ENCODE data around the gene STAC2. TPM values are rescaled to one million over a fixed set of nuclear protein-coding genes. Genes with fewer than 3 reads are reported as not detected.

Gene STAC2
- total and polyA plus RNA-seq, 2 of the 13 experiments (the other 11 are each of a cell fraction or from before 2014, with no cell fraction given) = not detected

- peak; percentile 17; the same call in 1 of the 2 replicates for TF ChIP-seq ZKSCAN8 (CRISPR knock-in tag; IDR thresholded peaks at IDR 0.05; ENCODE audit: borderline replicate concordance)
- TF ChIP-seq CBX1 (IDR thresholded peaks at IDR 0.05; ENCODE audit: low read depth) = no peak
- peak; percentile 98 for TF ChIP-seq ZFX (CRISPR knock-in tag; IDR thresholded peaks at IDR 0.05; ENCODE audit: low read depth)
- peak; percentile 81; the same call in 1 of the 2 replicates for TF ChIP-seq HIVEP1 (CRISPR knock-in tag; IDR thresholded peaks at IDR 0.05)
- peak; percentile 93 for TF ChIP-seq ZNF709 (CRISPR knock-in tag; IDR thresholded peaks at IDR 0.05)
- TF ChIP-seq U2AF2 (IDR thresholded peaks at IDR 0.05; ENCODE audit: low read depth, low read length) = peak; percentile 91
- no peak for TF ChIP-seq SP140L (CRISPR knock-in tag; IDR thresholded peaks at IDR 0.05; ENCODE audit: borderline replicate concordance)
- TF ChIP-seq ZBTB20 (CRISPR knock-in tag; IDR thresholded peaks at IDR 0.05; ENCODE audit: borderline replicate concordance, low read depth) = no peak; the same call in 1 of the 2 replicates
- TF ChIP-seq ETS1 (CRISPR knock-in tag; IDR thresholded peaks at IDR 0.05) = no peak; the same call in 1 of the 2 replicates
- TF ChIP-seq CREB1 (IDR thresholded peaks at IDR 0.05) = no peak; the same call in 1 of the 2 replicates
- no peak; the same call in 1 of the 2 replicates for TF ChIP-seq CREB1 (CRISPR knock-in tag; IDR thresholded peaks at IDR 0.05)
- TF ChIP-seq ZNF556 (CRISPR knock-in tag; IDR thresholded peaks at IDR 0.05; ENCODE audit: borderline replicate concordance) = peak; percentile 58
- TF ChIP-seq ZIK1 (CRISPR knock-in tag; IDR thresholded peaks at IDR 0.05; ENCODE audit: borderline replicate concordance, low read depth) = peak; percentile 91; the same call in 1 of the 2 replicates
- TF ChIP-seq ZNF784 (CRISPR knock-in tag; IDR thresholded peaks at IDR 0.05; ENCODE audit: borderline replicate concordance) = 0 out of 2 replicates have a peak, but pooled peaks have one; percentile 32
- TF ChIP-seq ARID4A (CRISPR knock-in tag; IDR thresholded peaks at IDR 0.05; ENCODE audit: borderline replicate concordance) = peak; percentile 93
- TF ChIP-seq TFAP4 (IDR thresholded peaks at IDR 0.05; ENCODE audit: borderline replicate concordance, low read depth) = no peak
- TF ChIP-seq TBX2 (CRISPR knock-in tag; IDR thresholded peaks at IDR 0.05; ENCODE audit: borderline replicate concordance) = peak; percentile 81
- TF ChIP-seq HNRNPL (IDR thresholded peaks at IDR 0.05; ENCODE audit: low read depth, low read length) = peak; percentile 78; the same call in 1 of the 2 replicates
- 0 out of 2 replicates have a peak, but pooled peaks have one; percentile 46 for TF ChIP-seq ZKSCAN1 (IDR thresholded peaks at IDR 0.05; ENCODE audit: low read length)
These were observed 25.5 kb downstream of the STAC2 start, which contains the start of gene RPL19 (continued) for GRCh38 chr17:39200070-39200879.
